Endothelial cell of umbilical vein (primary cell): ENCODE measurements around the gene TUNAR. TPM values are rescaled to one million over a fixed set of nuclear protein-coding genes. Genes with fewer than 3 reads are reported as not detected.

Experiments
- BruUV-seq: library from RNA; stranded (reverse); fragments of 400-500 nt; replicated peaks from 2 replicates; lab custom pipeline; 2021; lab: Mats Ljungman, UMichigan
- CTCF ChIA-PET: fragments of 300-600, 350-600 bp; sonication (Branson Sonifier 250); formaldehyde crosslinking; loops from one replicate; lab custom pipeline; 2021; ENCODE audit warnings: antibody characterized with exemption, inconsistent platforms; lab: Charles Lee
- POLR2A ChIA-PET: fragments of 300-600, 350-600 bp; sonication (Branson Sonifier 250); formaldehyde crosslinking; loops from one replicate; lab custom pipeline; 2021; ENCODE audit warnings: antibody characterized with exemption, inconsistent platforms; lab: Charles Lee
- DNase-seq: peaks from one replicate; pipeline ENCODE4 v3.0.0-alpha.2; 2011; ENCODE audit warnings: low read depth, low spot score
- FAIRE-seq: peaks from 2 replicates; lab custom pipeline; 2011; peaks lifted over from hg19 to GRCh38; lab: Jason Lieb, UNC
- H2AFZ ChIP-seq: 2 replicates; pipeline ENCODE4 v1.6.0; 2012; ENCODE audit warnings: low read depth, low read length, control low read depth, inconsistent platforms
- H3K27ac ChIP-seq: 2 replicates; pipeline ENCODE4 v1.5.1; 2011; ENCODE audit warnings: low read depth, mild to moderate bottlenecking, control low read depth, low read length, moderate library complexity; ENCODE audit not compliant: insufficient read depth
- H3K27me3 ChIP-seq, 2 experiments: 2 replicates each; pipeline versions ENCODE4 v1.6.0 to v1.6.1; 2011; ENCODE audit warnings: low read length in 2 of 2, mixed read lengths in 1 of 2; ENCODE audit not compliant: control insufficient read depth in 2 of 2, insufficient read depth in 2 of 2
- H3K36me3 ChIP-seq, 2 experiments: 2 replicates in 1 of 2; 3 replicates in 1 of 2; pipeline ENCODE4 v1.5.1; 2011; ENCODE audit warnings: low read length in 2 of 2, mild to moderate bottlenecking in 1 of 2, moderate library complexity in 1 of 2; ENCODE audit not compliant: control insufficient read depth in 2 of 2, insufficient read depth in 2 of 2; ENCODE audit errors: extremely low read depth in 1 of 2
- H3K4me1 ChIP-seq: 3 replicates; pipeline ENCODE4 v1.5.1; 2011; ENCODE audit warnings: mild to moderate bottlenecking, low read length; ENCODE audit not compliant: control insufficient read depth, insufficient read depth; ENCODE audit errors: extremely low read depth
- H3K4me2 ChIP-seq: 2 replicates; pipeline ENCODE4 v1.6.1; 2011; ENCODE audit warnings: low read length, control low read depth, mixed read lengths; ENCODE audit not compliant: insufficient read depth
- H3K4me3 ChIP-seq, 3 experiments: fragments of 200-600 bp in 1 of 3; sonication (generic), shearing (Covaris generic) in 1 of 3; replicated peaks in 1 of 3; 2 replicates each; pipeline ENCODE4 v1.5.1; 2011 to 2016; ENCODE audit warnings: control low read depth in 3 of 3, low read length in 3 of 3, mild to moderate bottlenecking in 2 of 3, inconsistent platforms in 1 of 3, low read depth in 1 of 3, moderate library complexity in 1 of 3; ENCODE audit not compliant: insufficient read depth in 1 of 3
- H3K79me2 ChIP-seq: 2 replicates; pipeline ENCODE4 v1.6.0; 2012; ENCODE audit warnings: low read length, inconsistent platforms; ENCODE audit not compliant: control insufficient read depth, insufficient read depth
- H3K9ac ChIP-seq: replicated peaks from 2 replicates; pipeline ENCODE3; 2011; ENCODE audit warnings: low read length, control low read depth; ENCODE audit not compliant: insufficient read depth; ENCODE audit errors: extremely low read depth
- H3K9me1 ChIP-seq: replicated peaks from 3 replicates; pipeline ENCODE4 v1.6.0; 2011; ENCODE audit warnings: mild to moderate bottlenecking, low read length; ENCODE audit not compliant: control insufficient read depth, insufficient read depth; ENCODE audit errors: extremely low read depth
- H3K9me3 ChIP-seq: replicated peaks from 2 replicates; pipeline ENCODE4 v1.5.1; 2012; ENCODE audit warnings: low read length, inconsistent platforms; ENCODE audit not compliant: control insufficient read depth, insufficient read depth
- H4K20me1 ChIP-seq: replicated peaks from 2 replicates; pipeline ENCODE3; 2011; ENCODE audit warnings: mild to moderate bottlenecking, low read length; ENCODE audit not compliant: control insufficient read depth, insufficient read depth; ENCODE audit errors: extremely low read depth
- CTCF ChIP-seq, 2 donors: IDR thresholded peaks; 1 replicate in 1 of 2; 2 replicates in 1 of 2; pipeline ENCODE4 v1.5.1; 2011; ENCODE audit warnings: low read length in 2 of 2, mild to moderate bottlenecking in 2 of 2, moderate library complexity in 2 of 2, control low read depth in 1 of 2, inconsistent platforms in 1 of 2, low read depth in 1 of 2; ENCODE audit not compliant: insufficient read depth in 1 of 2; ENCODE audit errors: extremely low read depth in 1 of 2
- EZH2 ChIP-seq: IDR thresholded peaks from 2 replicates; pipeline ENCODE4 v1.6.1; 2012; ENCODE audit warnings: borderline replicate concordance, low read depth, mild to moderate bottlenecking, moderate library complexity, low read length, inconsistent platforms; ENCODE audit not compliant: severe bottlenecking
- FOS ChIP-seq: IDR thresholded peaks from 2 replicates; pipeline ENCODE4 v1.6.1; 2011; ENCODE audit warnings: mild to moderate bottlenecking, low read length, moderate library complexity, borderline replicate concordance; ENCODE audit not compliant: insufficient read depth
- GATA2 ChIP-seq: IDR thresholded peaks from 2 replicates; pipeline ENCODE4 v1.7.0; 2011; ENCODE audit warnings: low read depth, mild to moderate bottlenecking, moderate library complexity, mixed read lengths, low read length; ENCODE audit not compliant: insufficient read length, insufficient read depth
- JUN ChIP-seq: IDR thresholded peaks from 2 replicates; pipeline ENCODE4 v1.6.1; 2011; ENCODE audit warnings: borderline replicate concordance, low read depth; ENCODE audit not compliant: insufficient read length, insufficient read depth
- MAX ChIP-seq: IDR thresholded peaks from 2 replicates; pipeline ENCODE4 v1.6.1; 2011; ENCODE audit not compliant: insufficient read depth, insufficient read length
- MYC ChIP-seq: IDR thresholded peaks from one replicate; pipeline ENCODE4 v1.6.1; 2011; ENCODE audit warnings: mild to moderate bottlenecking, low read depth, low read length
- POLR2A ChIP-seq: IDR thresholded peaks from 2 replicates; pipeline ENCODE4 v1.6.1; 2012; ENCODE audit warnings: low read depth, mild to moderate bottlenecking, control low read depth, low read length
- POLR2AphosphoS5 ChIP-seq: IDR thresholded peaks from 2 replicates; pipeline ENCODE4 v1.6.1; 2012; ENCODE audit warnings: low read depth, mild to moderate bottlenecking, control low read depth, low read length, moderate library complexity; ENCODE audit not compliant: insufficient read depth
- dilution Hi-C: fragments of 300-500 bp; cut with MboI; formaldehyde crosslinking; loops from one replicate; pipeline ENCODE4 v1.15.0; 2019; ENCODE audit warnings: low sequenced_read_pairs; ENCODE audit not compliant: extremely low pct_ligation_motif_present
- intact Hi-C: fragments of 100-400 bp; cut with micrococcal nuclease; formaldehyde crosslinking; loops from one replicate; pipeline ENCODE4 v1.10.0; 2022
- polyA plus RNA-seq, 4 experiments: library from polyadenylated mRNA; depleted of rRNA in 3 of 4; stranded (reverse) in 3 of 4; unstranded in 1 of 4; fragments of >200 nt; gene quantifications; 2 replicates each; pipeline versions ENCODE4 v1.2.1 to v1.2.3, GENCODE V29; 2011 to 2012; ENCODE audit warnings: missing spikeins in 1 of 4
- total RNA-seq: library from RNA; stranded (reverse); gene quantifications from 2 replicates; pipeline ENCODE4 v1.2.3, GENCODE V29; 2021

Gene TUNAR
- total and polyA plus RNA-seq, 2 donors (not counting 3 experiments of a cell fraction or from before 2014, with no cell fraction given): not detected

GRCh38 chr14:95828649-95829265, 47.9 kb upstream of the TUNAR start:
- CTCF ChIA-PET: no interaction called here

More at GRCh38 chr14:95828649-95829265, 47.9 kb upstream of the TUNAR start:
- Histone ChIP-seq H3K79me2 (no peaks in the 10 kb centered on the region), H3K9me1 (no peaks in the 10 kb centered on the region), H3K4me1 (no peaks in the 10 kb centered on the region), H2AFZ (no peak overlapping the region), H3K4me3 (no peak overlapping the region), H3K36me3 (no peaks in the 10 kb centered on the region), H3K27ac (no peak overlapping the region), H3K9ac (no peak overlapping the region), H3K4me2 (no peak overlapping the region), H4K20me1 (no peaks in the 10 kb centered on the region), H3K27me3 (no peaks in the 10 kb centered on the region), H3K9me3 (no peaks in the 10 kb centered on the region)
- DNase-seq (no peak), FAIRE-seq (no peak)
- dilution Hi-C loops (no loop called here), intact Hi-C loops (no loop called here)
- POLR2A ChIA-PET: no interaction called here
- no TSS peak for BruUV-seq
- TF ChIP-seq JUN (no peak), GATA2 (no peak), CTCF (IDR thresholded peaks at IDR 0.05; ENCODE audit: extremely low read depth in 1 of 2, insufficient read depth in 1 of 2, low read depth in 1 of 2, low read length in 2 of 2) (no peak), POLR2AphosphoS5 (no peak), MAX (no peak), EZH2 (no peak), POLR2A (no peak), MYC (no peak), FOS (no peak)
